ENCODE results near the gene FXYD3.
"Not testable (repeated sequence)": the region's sequence is repeated elsewhere in the genome, so short reads cannot be mapped to it uniquely, and the experiment has no call there.

FXYD3 gene

DNA sequence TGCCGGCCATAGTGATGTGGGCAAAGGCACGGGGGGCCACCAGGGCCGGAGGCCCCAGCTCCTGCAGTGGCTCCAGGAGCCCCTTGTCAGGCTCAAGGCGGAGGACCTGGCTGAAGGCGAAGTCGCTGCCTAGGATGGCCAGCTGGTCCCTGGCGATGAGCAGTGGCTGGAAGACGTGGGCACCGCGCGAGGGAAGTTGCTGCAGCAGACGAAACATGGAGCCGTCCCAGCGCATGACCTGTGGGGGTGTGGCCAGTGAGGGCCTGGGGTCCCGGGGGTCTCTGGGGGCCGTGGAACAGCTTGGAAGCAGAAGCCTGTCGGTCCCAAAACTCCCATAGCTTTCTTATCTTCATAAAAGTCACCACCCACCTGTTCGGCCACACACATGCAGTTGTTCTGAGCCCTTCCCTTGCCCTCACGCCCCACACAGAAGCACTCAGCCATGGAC, 9.7 kb downstream of the FXYD3 start:
- no peak for DNase-seq (ENCODE audit: low spot score)

DNA sequence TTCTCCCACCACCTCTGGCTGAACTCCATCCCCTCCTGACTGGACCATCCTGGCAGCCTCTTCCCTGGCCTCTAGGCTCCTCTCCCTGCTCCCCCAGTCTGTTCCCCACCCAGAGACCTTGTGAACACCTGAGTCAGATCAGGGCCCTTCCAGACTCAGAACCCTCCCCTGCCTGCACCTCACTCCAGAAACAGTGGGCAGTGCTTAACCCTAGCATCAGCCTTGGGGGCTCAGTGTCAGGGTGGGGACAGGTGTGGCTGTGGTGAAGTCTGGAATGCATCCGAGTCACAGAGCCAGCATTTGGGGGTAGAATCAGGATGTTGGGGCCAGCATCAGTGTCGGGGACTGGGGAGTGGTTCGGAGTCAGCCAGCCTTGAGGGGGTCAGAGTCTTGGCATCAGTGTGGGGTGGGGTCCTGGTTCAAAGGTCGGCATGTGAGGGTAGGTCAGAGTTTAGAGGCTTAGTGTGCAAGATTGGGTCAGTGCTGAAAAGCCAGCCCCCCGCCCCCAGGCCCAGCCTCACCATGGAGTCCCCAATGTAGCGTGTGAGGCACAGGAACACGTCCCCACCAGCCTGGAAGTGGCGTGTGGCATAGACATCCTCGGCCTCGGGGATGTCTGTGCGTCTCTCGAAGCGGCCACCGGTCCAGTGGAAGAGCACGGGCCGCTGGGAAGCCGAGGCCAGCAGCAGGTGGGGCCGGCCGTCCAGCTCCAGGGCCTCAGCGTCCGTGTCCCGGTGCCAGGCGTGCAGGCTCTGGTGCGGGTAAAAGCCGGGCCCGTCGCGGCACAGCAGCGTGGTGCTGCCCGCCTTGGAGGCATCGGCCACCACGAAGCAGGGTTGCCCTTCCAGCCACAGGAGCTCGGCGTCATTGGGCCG, 10.4 kb downstream of the FXYD3 start:
- DNase-seq (ENCODE audit: low spot score): peak; percentile 36

- no peak for DNase-seq (ENCODE audit: low spot score)
Measured at GRCh38 chr19:35126624-35126959, 11.0 kb downstream of the FXYD3 start.

- DNase-seq (ENCODE audit: low spot score): no peak
Measured at GRCh38 chr19:35127871-35128270, 12.2 kb downstream of the FXYD3 start.

DNA sequence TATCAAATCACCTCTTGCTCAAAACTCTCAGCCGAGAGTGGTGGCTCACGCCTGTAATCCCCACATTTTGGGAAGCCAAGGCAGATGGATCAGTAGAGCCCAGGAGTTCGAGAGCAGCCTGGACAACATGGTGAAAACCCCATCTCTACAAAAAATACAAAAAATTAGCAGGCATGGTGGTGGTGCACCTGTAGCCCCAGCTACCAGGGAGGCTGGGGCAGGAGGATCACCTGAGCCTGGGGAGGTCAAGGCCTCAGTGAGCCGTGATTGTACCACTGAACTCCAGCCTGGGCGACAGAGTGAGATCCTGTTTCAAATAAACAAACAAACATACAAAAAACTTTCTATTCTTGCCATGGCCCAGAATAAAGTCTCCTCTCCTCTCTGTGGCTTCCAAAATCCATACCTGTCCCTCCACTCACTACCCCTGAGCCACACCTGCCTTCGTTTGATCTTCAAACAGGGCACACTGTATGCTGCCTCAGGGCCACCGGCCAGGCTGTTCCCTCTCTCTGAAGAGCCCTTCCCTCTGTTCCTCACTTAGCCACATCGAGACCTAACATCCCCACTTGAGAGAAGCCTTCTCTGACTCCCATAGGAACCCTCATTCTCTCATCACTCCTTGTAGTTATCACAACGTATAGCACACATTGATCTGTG, 12.9 kb downstream of the FXYD3 start:
- no peak for DNase-seq (ENCODE audit: low spot score)

GRCh38 chr19:35129724-35130274, 14.2 kb downstream of the FXYD3 start:
- DNase-seq (ENCODE audit: low spot score): not testable (repeated sequence)

GRCh38 chr19:35130761-35131720, 15.4 kb downstream of the FXYD3 start:
- no peak for DNase-seq (ENCODE audit: low spot score)

DNA sequence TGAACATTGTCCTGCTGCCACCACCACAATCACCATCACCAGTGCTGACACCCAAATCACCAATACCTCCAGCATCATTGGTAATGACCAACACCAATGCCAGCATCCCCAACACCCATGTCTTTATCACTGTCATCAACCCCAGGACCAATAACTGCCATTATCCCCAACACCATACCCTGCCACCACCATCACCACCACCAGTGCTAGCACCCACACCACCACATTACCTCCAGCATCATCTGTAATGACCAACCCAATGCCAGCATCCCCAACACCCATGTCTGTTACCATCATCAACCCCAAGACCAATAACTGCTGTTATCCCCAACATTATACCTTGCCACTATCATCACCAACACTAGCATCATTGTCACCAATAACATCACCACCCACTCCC, 16.6 kb downstream of the FXYD3 start:
- DNase-seq (ENCODE audit: low spot score): no peak

- no peak for DNase-seq (ENCODE audit: low spot score)
Measured at GRCh38 chr19:35133826-35134225, 18.2 kb downstream of the FXYD3 start.

GRCh38 chr19:35134601-35135242, 19.1 kb downstream of the FXYD3 start, which contains the start of gene LGI4:
Gene LGI4, minus strand, starts transcription at chr19:35135059. Its CDS starts 379 bp downstream, at chr19:35134680.
- no peak for DNase-seq (ENCODE audit: low spot score)

GRCh38 chr19:35135389-35135909, 19.8 kb downstream of the FXYD3 start:
- DNase-seq (ENCODE audit: low spot score): peak; percentile 61

DNA sequence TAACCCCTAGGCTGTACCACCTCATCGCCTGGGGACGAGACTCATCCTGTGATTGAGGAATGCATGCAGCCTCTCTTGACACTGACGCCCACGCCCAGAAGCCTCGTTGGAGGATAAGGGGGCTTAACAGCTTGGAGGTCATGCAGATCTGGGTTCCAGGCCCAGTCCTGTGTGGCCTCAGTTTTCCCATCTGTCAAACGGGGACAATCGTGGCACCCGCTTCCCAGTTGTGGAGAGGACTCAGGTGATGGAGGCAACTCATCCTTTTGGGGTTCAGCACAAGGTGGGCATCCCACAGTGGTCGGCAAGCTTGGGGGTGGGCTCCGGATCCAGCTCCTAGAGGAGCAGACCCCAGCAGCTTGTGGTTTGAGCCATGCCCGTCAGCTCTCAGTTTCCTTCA, 20.6 kb downstream of the FXYD3 start:
- DNase-seq (ENCODE audit: low spot score): no peak

- no peak for DNase-seq (ENCODE audit: low spot score)
Measured at GRCh38 chr19:35136977-35137702, 21.5 kb downstream of the FXYD3 start.

DNA sequence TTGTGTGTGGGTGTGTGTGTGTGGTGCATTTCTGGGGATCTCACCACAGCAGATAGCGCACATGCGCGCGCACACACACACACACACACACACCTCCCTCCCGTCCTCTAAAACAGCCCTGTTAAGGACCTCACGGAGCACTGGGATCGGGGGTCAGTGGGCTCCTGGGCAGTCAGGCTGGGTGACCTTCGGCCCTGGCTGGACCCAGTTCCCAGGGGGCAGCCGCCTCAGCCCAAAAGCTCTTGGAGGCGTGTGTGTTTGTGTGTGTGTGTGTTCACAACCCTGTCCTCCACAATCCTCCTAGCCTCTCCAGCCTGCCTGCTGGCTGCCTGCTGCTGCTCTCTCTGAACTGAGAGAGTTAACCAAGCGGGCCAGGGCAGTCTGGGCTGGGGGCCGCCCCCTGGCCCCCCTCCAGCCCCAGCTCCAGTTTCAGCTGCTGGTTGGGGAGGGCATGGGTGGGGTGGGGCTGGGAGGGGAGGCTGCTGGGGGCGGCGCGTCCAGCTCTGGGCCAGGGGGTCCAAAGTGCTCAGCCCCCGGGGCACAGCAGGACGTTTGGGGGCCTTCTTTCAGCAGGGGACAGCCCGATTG, 22.8 kb downstream of the FXYD3 start, which contains the start of gene FXYD1:
FXYD1 (plus strand) TSS at position 520 of the 588 bp plus-strand sequence. CDS start 1,256 bp downstream, outside the sequence.
- DNase-seq (ENCODE audit: low spot score): no peak

DNA sequence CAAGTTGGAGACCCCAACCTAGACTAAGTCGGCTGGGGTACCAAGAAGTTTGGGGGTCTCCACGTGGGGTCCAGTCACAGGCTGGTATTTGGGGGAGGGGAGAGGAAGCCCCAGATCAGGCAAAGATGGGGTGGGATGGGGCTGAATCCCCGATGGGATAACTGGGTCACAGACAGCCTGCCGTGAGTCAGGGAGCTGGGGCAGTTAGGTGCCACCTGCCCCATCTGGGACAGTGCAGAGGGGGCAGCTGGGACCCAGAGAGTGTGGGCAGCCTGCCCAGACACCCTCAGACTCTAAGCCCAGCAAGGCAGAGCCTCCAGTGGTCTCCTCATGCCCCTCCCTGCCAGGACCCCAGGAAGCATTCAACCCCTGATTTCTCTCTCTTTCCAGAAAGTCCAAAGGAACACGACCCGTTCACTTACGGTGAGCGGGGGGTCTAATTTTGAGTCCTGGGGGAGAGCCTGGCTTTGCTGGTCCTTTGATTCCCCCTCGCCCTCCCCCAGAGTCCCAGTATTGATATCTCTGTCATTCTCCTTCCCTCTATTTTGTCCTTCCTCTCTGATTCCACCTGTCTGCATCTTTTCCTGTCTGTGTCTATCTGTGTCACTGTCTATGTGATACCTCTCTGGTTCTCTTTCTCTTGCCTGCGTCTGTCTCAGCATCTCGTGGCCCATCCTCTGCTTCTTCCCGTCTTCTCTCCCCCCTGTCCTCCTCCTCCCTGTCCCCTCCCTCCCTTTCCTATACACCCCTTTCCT, 24.8 kb downstream of the FXYD3 start:
- DNase-seq (ENCODE audit: low spot score): no peak

DNA sequence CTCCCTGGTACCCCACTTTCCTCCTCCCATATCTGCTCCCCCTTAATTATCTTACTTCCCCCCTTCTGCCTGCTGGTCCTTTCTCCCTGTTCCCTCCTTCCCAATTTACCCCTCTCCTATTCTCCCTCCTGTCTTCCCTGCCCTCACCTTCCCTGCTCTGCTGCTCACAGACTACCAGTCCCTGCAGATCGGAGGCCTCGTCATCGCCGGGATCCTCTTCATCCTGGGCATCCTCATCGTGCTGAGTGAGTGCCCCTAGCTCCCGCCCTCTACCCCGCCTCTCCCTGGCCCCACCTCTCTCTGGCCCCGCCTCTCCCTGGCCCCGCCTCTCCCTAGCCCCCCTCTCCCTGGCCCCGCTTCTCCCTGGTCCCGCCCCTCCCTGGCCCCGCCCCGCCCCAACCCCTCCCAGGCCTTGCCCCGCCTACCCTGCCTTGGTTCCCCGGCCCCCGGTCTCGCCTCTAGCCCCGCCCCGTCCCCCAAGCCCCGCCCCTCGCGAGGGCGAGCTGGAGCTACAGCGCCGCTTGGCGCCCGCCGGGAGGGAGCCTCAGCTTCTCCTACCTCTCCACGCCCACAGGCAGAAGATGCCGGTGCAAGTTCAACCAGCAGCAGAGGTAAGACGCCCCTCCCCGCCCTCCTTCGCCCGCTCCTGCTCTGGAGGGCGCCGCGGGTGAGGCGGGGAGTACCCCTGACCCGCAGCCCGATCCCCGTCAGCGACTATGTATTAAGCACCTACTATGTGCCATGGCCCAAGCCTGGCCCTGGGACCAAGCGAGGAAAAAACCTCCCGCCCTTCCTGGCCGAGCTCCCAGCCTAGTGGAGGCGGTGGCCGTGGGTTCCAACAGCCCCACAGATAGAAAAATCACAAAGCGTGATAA, 25.6 kb downstream of the FXYD3 start:
- DNase-seq (ENCODE audit: low spot score): peak; percentile 88

GRCh38 chr19:35141837-35142605, 26.4 kb downstream of the FXYD3 start:
- DNase-seq (ENCODE audit: low spot score): no peak
